Glutamatergic neuron (in vitro differentiated cells): ENCODE results near the gene MYO5B. TPM values are rescaled to one million over a fixed set of nuclear protein-coding genes. Genes with fewer than 3 reads are reported as not detected.
"Not testable (repeated sequence)": the region's sequence is repeated elsewhere in the genome, so short reads cannot be mapped to it uniquely, and the experiment has no call there.

ENCODE experiments used
- DNase-seq: peaks from one replicate; pipeline ENCODE4 v3.0.0; 2022
- H3K27ac Mint-ChIP-seq: one replicate; pipeline ENCODE4 v1.8.0; 2020; ENCODE audit warnings: mild to moderate bottlenecking, mixed read lengths, inconsistent platforms; ENCODE audit not compliant: unreplicated experiment
- H3K27me3 Mint-ChIP-seq: one replicate; pipeline ENCODE4 v1.8.0; 2020; ENCODE audit warnings: mild to moderate bottlenecking, moderate library complexity, mixed read lengths, inconsistent platforms; ENCODE audit not compliant: unreplicated experiment
- H3K36me3 Mint-ChIP-seq: one replicate; pipeline ENCODE4 v1.8.0; 2020; ENCODE audit warnings: mild to moderate bottlenecking, mixed read lengths, inconsistent platforms; ENCODE audit not compliant: unreplicated experiment
- H3K4me1 Mint-ChIP-seq: one replicate; pipeline ENCODE4 v1.8.0; 2020; ENCODE audit warnings: mild to moderate bottlenecking, low read depth, mixed read lengths, inconsistent platforms; ENCODE audit not compliant: unreplicated experiment
- H3K4me3 Mint-ChIP-seq: one replicate; pipeline ENCODE4 v1.8.0; 2020; ENCODE audit warnings: mild to moderate bottlenecking, mixed read lengths, inconsistent platforms; ENCODE audit not compliant: unreplicated experiment
- H3K9me3 Mint-ChIP-seq: one replicate; pipeline ENCODE4 v1.8.0; 2020; ENCODE audit warnings: mild to moderate bottlenecking, moderate library complexity, mixed read lengths, inconsistent platforms; ENCODE audit not compliant: unreplicated experiment
- long read RNA-seq: library from polyadenylated mRNA; unstranded; transcript quantifications from one replicate; pipeline ENCODE4 v2.0.0, GENCODE V29; 2020; ENCODE audit not compliant: unreplicated experiment
- total RNA-seq: library from RNA; stranded (reverse); fragmentation: NEBNext Ultra II Directional; extraction: Animal tissue kit (Norgen Biotek cat#: 25700); gene quantifications from one replicate; pipeline ENCODE4 v1.2.1, GENCODE V29; 2021; ENCODE audit not compliant: unreplicated experiment
- TF ChIP-seq, protein P1 (sequence below): fragments of 200-600 bp; sonication (generic); IDR thresholded peaks from one replicate; pipeline ENCODE4 v1.5.0; 2021; ENCODE audit not compliant: partially characterized antibody, unreplicated experiment

The MYO5B gene
- 2.7 TPM for total RNA-seq
- long read RNA-seq, result 0 reads

DNA sequence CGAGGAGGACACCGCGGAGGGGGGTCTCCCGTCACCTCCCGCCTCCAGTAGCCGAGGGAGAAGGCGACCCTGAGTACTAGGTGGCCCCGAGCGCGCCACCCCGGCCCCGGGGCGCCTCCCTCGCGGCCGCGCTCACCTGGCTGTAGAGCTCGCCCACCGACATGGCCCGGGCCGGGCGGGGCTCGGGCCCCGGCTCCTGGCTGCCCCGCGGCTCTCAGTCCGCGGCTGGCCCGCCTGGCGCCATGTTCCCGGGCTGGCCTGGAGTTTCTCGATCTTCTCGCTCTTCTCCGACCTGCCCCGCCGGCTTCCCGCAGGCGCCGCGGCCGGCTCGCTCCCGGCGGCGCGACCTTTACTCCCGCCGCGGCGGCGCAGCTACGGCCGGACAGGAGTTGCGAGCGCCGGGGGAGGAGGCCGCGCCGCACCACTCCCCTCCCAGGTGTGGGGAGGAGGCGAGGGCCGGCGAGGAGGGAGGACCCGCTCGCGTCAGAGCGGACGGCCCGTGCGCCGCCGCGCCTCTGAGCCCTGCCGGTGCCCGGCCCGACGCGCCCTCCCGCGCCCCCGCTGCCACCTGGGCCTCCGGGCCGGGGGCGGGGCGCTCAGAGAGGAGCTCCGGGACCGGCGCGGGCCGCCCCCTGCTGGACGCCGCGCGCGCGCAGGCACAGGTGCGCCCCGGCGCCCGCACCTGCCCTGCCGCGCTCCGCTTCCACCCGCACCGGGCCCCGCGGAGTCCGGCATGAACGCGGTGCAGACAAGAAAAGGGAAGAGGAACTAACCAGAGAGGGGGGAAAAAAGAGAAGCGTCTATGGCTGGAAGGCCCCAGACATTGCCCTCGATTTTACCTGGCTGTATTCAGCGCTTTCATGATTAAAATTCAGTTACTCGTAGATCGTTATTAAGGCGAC lies at the start of gene MYO5B:
MYO5B (minus strand) TSS at position 517 of the 902 bp plus-strand sequence; CDS start at position 163, 354 bp downstream.
- no peak within 1 kb of the TSS for H3K27ac Mint-ChIP-seq
- peaks cover 10% of the 10 kb centered on the region for H3K36me3 Mint-ChIP-seq
- peaks cover 3% of the 10 kb centered on the region for H3K9me3 Mint-ChIP-seq
- H3K27me3 Mint-ChIP-seq, result peaks cover 12% of the 10 kb centered on the region
- DNase-seq, result peak; percentile 55
- H3K4me3 Mint-ChIP-seq, result peak within 1 kb of the TSS; percentile 83
- H3K4me1 Mint-ChIP-seq, result no peaks in the 10 kb centered on the region
- TF ChIP-seq, protein P1, sequence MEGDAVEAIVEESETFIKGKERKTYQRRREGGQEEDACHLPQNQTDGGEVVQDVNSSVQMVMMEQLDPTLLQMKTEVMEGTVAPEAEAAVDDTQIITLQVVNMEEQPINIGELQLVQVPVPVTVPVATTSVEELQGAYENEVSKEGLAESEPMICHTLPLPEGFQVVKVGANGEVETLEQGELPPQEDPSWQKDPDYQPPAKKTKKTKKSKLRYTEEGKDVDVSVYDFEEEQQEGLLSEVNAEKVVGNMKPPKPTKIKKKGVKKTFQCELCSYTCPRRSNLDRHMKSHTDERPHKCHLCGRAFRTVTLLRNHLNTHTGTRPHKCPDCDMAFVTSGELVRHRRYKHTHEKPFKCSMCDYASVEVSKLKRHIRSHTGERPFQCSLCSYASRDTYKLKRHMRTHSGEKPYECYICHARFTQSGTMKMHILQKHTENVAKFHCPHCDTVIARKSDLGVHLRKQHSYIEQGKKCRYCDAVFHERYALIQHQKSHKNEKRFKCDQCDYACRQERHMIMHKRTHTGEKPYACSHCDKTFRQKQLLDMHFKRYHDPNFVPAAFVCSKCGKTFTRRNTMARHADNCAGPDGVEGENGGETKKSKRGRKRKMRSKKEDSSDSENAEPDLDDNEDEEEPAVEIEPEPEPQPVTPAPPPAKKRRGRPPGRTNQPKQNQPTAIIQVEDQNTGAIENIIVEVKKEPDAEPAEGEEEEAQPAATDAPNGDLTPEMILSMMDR, result peak; percentile 37

DNA sequence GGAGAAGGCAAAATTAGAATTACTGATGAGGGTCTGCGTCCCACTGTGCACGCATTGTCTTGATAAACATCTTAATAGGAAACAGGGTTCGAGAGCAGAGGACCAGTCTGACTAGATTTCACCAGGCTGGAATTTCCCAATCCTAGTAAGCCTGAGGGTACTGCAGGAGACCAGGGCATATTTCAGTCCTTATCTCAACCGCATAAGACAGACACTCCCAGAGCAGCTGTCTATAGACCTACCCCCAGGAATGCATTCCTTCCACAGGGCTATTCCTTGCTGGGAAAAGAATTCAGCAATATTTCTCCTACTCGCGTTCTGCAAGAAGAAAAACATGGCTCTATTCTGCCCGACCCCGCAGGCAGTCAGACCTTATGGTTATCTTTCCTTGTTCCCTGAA lies 46.8 kb upstream of the MYO5B start:
- not testable (repeated sequence) for DNase-seq, H3K27me3 Mint-ChIP-seq, H3K4me1 Mint-ChIP-seq, H3K9me3 Mint-ChIP-seq, H3K27ac Mint-ChIP-seq, H3K4me3 Mint-ChIP-seq
- peaks cover 22% of the 10 kb centered on the region for H3K36me3 Mint-ChIP-seq

DNA sequence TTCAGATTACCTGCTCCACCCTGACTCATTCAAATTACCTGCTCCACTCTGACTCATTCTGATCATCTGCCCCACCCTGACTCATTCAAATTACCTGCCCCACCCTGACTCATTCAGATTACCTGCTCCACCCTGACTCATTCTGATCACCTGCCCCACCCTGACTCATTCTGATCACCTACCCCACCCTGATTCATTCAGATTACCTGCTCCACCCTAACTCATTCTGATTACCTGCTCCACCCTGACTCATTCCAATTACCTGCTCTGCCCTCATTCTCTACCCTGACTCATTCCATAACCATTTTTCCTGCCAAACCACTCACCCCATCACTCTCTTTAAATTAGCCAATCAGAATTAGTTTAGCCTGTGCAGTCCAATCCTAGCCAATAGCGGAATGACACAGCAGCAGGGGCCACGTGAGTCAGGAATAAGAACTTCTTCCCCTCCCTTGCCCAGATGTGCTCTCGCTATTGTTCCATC lies 45.2 kb upstream of the MYO5B start:
- Mint-ChIP-seq H3K4me3 (no peak overlapping the region), H3K36me3 (peaks cover 29% of the 10 kb centered on the region), H3K9me3 (peaks cover 4% of the 10 kb centered on the region), H3K4me1 (no peaks in the 10 kb centered on the region), H3K27me3 (peaks cover 2% of the 10 kb centered on the region), H3K27ac (no peak overlapping the region)
- TF ChIP-seq, protein P1, result no peak
- DNase-seq, result no peak

DNA sequence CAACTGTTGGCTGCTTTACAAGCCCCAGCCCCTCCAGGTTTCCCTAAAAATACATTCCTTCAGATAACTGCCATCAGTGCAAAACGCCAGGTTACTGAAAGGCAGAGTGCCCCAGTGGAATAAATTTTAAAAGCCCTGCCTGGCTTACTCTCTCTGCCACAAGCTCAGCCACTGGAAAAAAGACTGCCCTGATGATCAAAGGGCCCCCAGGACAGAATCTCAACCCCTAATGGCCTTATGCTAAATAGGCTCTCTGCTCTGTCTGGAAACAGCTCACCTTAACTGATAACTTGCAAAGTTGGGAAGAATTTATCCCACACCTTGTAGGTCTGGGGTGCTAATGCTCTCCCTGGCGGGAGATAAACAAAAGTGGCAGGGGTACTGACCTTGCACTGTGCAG lies 37.5 kb upstream of the MYO5B start:
- Mint-ChIP-seq H3K27me3 (no peaks in the 10 kb centered on the region), H3K36me3 (peaks cover 7% of the 10 kb centered on the region), H3K27ac (no peak overlapping the region), H3K4me3 (no peak overlapping the region), H3K4me1 (peaks cover under 1% of the 10 kb centered on the region), H3K9me3 (peaks cover 4% of the 10 kb centered on the region)
- no peak for DNase-seq
- TF ChIP-seq, protein P1, result no peak

DNA sequence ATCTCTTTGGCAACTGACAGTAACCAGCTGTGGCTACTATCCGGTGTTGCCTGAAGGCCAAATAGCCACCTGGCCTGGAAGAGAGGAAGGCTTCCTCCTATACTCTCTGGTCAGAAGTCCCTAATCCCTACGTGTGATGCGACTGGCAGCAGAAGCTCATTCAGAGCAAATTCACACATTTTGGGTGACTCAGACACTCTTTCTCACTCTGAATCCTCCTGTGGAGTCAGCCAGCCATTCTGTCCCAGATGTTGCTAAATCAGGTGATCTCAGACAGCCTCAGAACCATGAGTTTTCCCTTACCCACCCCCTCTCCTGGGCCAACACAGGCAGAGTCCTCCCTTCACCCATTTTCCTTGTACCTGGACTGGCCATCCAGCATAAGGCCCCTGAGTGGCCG lies 36.7 kb upstream of the MYO5B start:
- H3K27ac Mint-ChIP-seq, result no peak overlapping the region

DNA sequence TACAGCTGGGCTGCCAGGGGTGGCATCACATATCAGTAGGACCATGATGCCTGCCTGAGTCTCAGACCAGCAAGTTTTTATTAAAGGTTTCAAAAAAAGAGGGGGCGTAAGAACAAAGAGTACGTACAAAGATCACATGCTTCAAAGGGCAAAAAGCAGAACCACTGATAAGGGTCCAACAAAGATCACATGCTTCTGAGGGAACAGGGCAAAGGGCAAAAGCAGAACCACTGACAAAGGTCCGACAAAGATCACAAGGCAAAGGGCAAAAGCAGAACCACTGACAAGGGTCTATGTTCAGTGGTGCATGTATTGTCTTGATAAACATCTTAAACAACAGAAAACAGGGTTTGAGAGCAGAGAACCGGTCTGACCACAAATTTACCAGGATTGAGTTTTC lies 25.3 kb upstream of the MYO5B start:
- not testable (repeated sequence) for H3K27ac Mint-ChIP-seq, H3K27me3 Mint-ChIP-seq, H3K4me1 Mint-ChIP-seq, H3K4me3 Mint-ChIP-seq, H3K9me3 Mint-ChIP-seq, DNase-seq
- H3K36me3 Mint-ChIP-seq, result peaks cover 16% of the 10 kb centered on the region

More for the DNA sequence above, 36.7 kb upstream of the MYO5B start:
- H3K36me3 Mint-ChIP-seq, result peaks cover 5% of the 10 kb centered on the region
- peaks cover 6% of the 10 kb centered on the region for H3K4me1 Mint-ChIP-seq
- no peak for DNase-seq
- no peaks in the 10 kb centered on the region for H3K27me3 Mint-ChIP-seq
- TF ChIP-seq, protein P1, result no peak
- H3K9me3 Mint-ChIP-seq, result peaks cover 4% of the 10 kb centered on the region
- no peak overlapping the region for H3K4me3 Mint-ChIP-seq
